Heart right ventricle (tissue), 16 donors: ENCODE results near the gene HOXD8. TPM values are rescaled to one million over a fixed set of nuclear protein-coding genes. Genes with fewer than 3 reads are reported as not detected.

Experiments used
- ATAC-seq, 8 donors: fragments of 200-7000 bp; cut with Tn5 transposase; one replicate each; pipeline ENCODE4 v1.9.1; 2020; ENCODE audit warnings: mild to moderate bottlenecking in 8 of 8, moderate library complexity in 8 of 8, moderate number of reproducible peaks in 1 of 8
- DNase-seq, 2 donors: peaks; one replicate each; pipeline ENCODE4 v3.0.0-alpha.2; 2020
- H3K27ac ChIP-seq, 10 donors: fragments of 200-600 bp; sonication (generic) in 2 of 10; one replicate each; pipeline versions ENCODE4 v1.5.0 to v1.8.0; 2020 to 2022; ENCODE audit warnings: mild to moderate bottlenecking in 3 of 10
- H3K27me3 ChIP-seq, 7 donors: fragments of 200-600 bp; one replicate each; pipeline ENCODE4 v1.8.0; 2021 to 2022; ENCODE audit warnings: mild to moderate bottlenecking in 2 of 7
- H3K36me3 ChIP-seq, 9 donors: fragments of 200-600 bp; sonication (generic) in 1 of 9; one replicate each; pipeline versions ENCODE4 v1.5.0 to v1.8.0; 2020 to 2022; ENCODE audit warnings: mild to moderate bottlenecking in 2 of 9
- H3K4me1 ChIP-seq, 9 donors: fragments of 200-600 bp; sonication (generic) in 1 of 9; one replicate each; pipeline versions ENCODE4 v1.5.0 to v1.8.0; 2020 to 2022; ENCODE audit warnings: mild to moderate bottlenecking in 4 of 9
- H3K4me3 ChIP-seq, 10 donors: fragments of 200-600 bp; sonication (generic) in 2 of 10; one replicate each; pipeline versions ENCODE4 v1.5.0 to v1.8.0; 2020 to 2022; ENCODE audit warnings: mild to moderate bottlenecking in 7 of 10, moderate library complexity in 2 of 10
- H3K9me3 ChIP-seq, 11 donors: fragments of 200-600 bp in 10 of 11; sonication (generic) in 2 of 11; one replicate each; pipeline versions ENCODE4 v1.5.0 to v1.8.0; 2013 to 2022; ENCODE audit warnings: mild to moderate bottlenecking in 2 of 11, control low read depth in 1 of 11, moderate library complexity in 1 of 11
- CTCF ChIP-seq, 9 donors: fragments of 200-600 bp; sonication (generic) in 2 of 9; IDR thresholded peaks; one replicate each; pipeline versions ENCODE4 v1.5.0 to v1.8.0; 2021 to 2022; ENCODE audit warnings: antibody characterized with exemption in 9 of 9, mild to moderate bottlenecking in 5 of 9, moderate library complexity in 1 of 9
- WGBS, 2 donors: extraction: QIAGEN DNeasy Blood & Tissue Kit; methylation state at CpG; one replicate each; pipeline ENCODE4 v1.1.7; 2013; ENCODE audit warnings: inconsistent platforms in 1 of 2; 5-methylcytosine and 5-hydroxymethylcytosine counted together
- intact Hi-C, 10 donors: fragments of 100-400 bp; cut with DNase I; formaldehyde crosslinking; loops; one replicate each; pipeline versions ENCODE4 v1.11.1 to v1.14.2; 2022
- polyA plus RNA-seq, 2 donors: library from polyadenylated mRNA; stranded (reverse); fragments of 200-250 nt; gene quantifications; one replicate each; pipeline ENCODE4 v1.2.3, GENCODE V29; 2013
- total RNA-seq, 10 donors: library from RNA; stranded (reverse); fragmentation: NEBNext Ultra II Directional in 3 of 10; extraction: Animal tissue kit (Norgen Biotek cat#: 25700) in 3 of 10; gene quantifications; one replicate each; pipeline versions ENCODE4 v1.2.1 to v1.2.4, GENCODE V29; 2021 to 2023
- donor health status: Arrhythmogenic right ventricular cardiomyopathy.
- donor health status: ischemic (EF 13 %, LVEDD 7.1; RV severe dilation, severe dysfunction).
- donor health status: healthy with polysubstance abuse.
- donor health status: DM: no; HTN: yes; CAD: no.
- donor health status: DM: no; HTN: no; CAD: no.
- donor health status: ischemic (EF 25% LVEDD 6.9; RV normal size, moderate dysfunction).
- donor health status: ischemic (EF 25% LVEDD 5.7; RV mildly dilated, moderate dysfunction).
- donor health status: healthy.
- donor health status: DM: yes; HTN: yes; CAD: no.
- donor health status: Ischemic cardiomyopathy.
- donor health status: ischemic (EF 35%, LVEDD 5.7; RV mildly dilated, moderate dysfunction).
- donor health status: nonischemic (EF 11% LVEDD 7.7; RV severe dilation, severe dysfunction).
- donor health status: DM: yes; HTN: yes; CAD: no.
- donor health status: PGD.
- donor health status: ischemic (EF 29% LVEDD 5.4; RV normal size, mild dysfunction).
- donor health status: nonischemic (EF 23%, LVEDD 6.1; RV moderate dilation, normal function).

HOXD8 gene
- total and polyA plus RNA-seq, 12 donors = 0.26 to 1.5 (median 0.42) TPM; not detected in 2

- intact Hi-C loops = no loop called here
- Histone ChIP-seq H3K36me3 (no peaks in the 10 kb centered on the region), H3K4me3 (no peak overlapping the region), H3K9me3 (no peaks in the 10 kb centered on the region), H3K27me3 (peaks cover 68 to 100% (median 100%) of the 10 kb centered on the region in 7 donors), H3K4me1 (peaks cover 0 to 5% (median 0%) of the 10 kb centered on the region in 9 donors), H3K27ac (no peak overlapping the region)
- WGBS, 2 donors = 7 to 11% methylated on average over 26 of the region's 26 CpGs
- TF ChIP-seq CTCF (IDR thresholded peaks at IDR 0.05) = no peak
- DNase-seq (no peak), ATAC-seq (no peak)
Measured at GRCh38 chr2:176114120-176114929, 15.2 kb upstream of the HOXD8 start.

GRCh38 chr2:176114930-176115625 lies 14.4 kb upstream of the HOXD8 start:
- peaks cover 63 to 100% (median 100%) of the 10 kb centered on the region in 7 donors for H3K27me3 ChIP-seq
- H3K9me3 ChIP-seq = no peaks in the 10 kb centered on the region
- H3K27ac ChIP-seq = no peak overlapping the region
- WGBS, 2 donors = 17 to 18% methylated on average over 16 of the region's 16 CpGs
- ATAC-seq (no peak), DNase-seq (no peak)
- no peak for TF ChIP-seq CTCF (IDR thresholded peaks at IDR 0.05)
- intact Hi-C loops = no loop called here
- peaks cover 0 to 5% (median 0%) of the 10 kb centered on the region in 9 donors for H3K4me1 ChIP-seq
- H3K36me3 ChIP-seq = no peaks in the 10 kb centered on the region
- no peak overlapping the region for H3K4me3 ChIP-seq

DNA sequence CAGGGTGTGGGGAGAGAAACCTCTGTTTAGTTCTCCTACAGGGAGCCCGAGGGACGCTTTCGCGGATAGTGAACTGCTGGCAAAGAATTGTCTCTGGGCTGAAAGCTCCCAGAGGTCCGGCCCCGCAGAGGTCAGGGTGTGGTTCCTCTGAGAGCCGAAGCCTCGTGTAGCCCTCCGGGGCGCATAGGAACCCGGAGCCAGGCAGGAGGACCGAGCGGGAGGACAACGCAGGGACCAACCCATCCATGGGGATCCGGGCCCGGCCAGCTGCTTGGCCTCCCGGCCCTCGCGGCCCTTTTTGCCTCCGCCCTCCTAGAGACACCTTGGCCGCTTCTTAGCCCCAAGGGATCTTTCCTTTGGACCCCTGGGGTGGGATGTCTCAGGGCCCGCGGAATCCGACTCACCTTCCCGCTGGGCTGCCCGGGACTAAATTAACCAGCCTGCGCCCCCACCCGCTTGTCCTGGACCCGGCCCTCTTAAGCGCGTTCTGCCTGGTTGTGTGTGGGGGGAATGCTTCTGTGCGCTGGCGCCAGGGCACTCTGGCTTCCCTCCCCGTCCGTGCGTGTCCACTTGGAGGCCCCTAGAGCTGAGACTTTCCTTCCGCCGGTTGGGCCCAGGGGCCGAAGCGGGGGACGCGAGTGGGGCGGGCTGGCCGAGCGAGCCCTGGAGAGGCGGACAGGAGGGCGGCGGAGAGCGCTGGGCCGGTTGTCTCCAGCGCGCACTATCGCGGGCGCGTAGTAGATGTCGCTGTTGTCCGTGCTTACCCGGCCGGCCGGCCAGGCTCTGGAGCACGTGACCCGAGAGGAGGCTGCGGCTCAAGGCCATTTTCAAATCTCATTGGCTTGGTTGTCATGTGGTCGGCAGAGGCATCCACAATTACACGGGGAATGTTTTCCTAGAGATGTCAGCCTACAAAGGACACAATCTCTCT lies 13.4 kb upstream of the HOXD8 start, which contains the start of gene HOXD10:
TSS of gene HOXD10 (plus strand) at position 896 of the 931 bp plus-strand sequence. CDS start 56 bp downstream, outside the sequence.
- no peak within 1 kb of the TSS for H3K4me3 ChIP-seq
- intact Hi-C loops = no loop called here
- ATAC-seq (peak in 3 of 8 donors; percentile 38 to 53 (median 39)), DNase-seq (no peak)
- peak in 1 of 9 donors; percentile 8 for TF ChIP-seq CTCF (IDR thresholded peaks at IDR 0.05)
- 3 to 6% methylated on average over 57 to 66 of the region's 66 CpGs for WGBS, 2 donors
- peaks cover 0 to 5% (median 0%) of the 10 kb centered on the region in 9 donors for H3K4me1 ChIP-seq
- H3K9me3 ChIP-seq = no peaks in the 10 kb centered on the region
- H3K36me3 ChIP-seq = no peaks in the 10 kb centered on the region
- no peak within 1 kb of the TSS for H3K27ac ChIP-seq
- H3K27me3 ChIP-seq = peaks cover 67 to 100% (median 100%) of the 10 kb centered on the region in 7 donors
